ENCODE data around the gene POLR2C.

The POLR2C gene

GRCh38 chr16:57504491-57504890 lies 42.0 kb downstream of the POLR2C start:
- no peak for DNase-seq

GRCh38 chr16:57505169-57505568 lies 42.7 kb downstream of the POLR2C start:
- no peak for DNase-seq

- no peak for DNase-seq
Observed at GRCh38 chr16:57507136-57508034, 44.9 kb downstream of the POLR2C start.

- DNase-seq, result no peak
Observed at GRCh38 chr16:57508035-57508425, 45.6 kb downstream of the POLR2C start.

DNA sequence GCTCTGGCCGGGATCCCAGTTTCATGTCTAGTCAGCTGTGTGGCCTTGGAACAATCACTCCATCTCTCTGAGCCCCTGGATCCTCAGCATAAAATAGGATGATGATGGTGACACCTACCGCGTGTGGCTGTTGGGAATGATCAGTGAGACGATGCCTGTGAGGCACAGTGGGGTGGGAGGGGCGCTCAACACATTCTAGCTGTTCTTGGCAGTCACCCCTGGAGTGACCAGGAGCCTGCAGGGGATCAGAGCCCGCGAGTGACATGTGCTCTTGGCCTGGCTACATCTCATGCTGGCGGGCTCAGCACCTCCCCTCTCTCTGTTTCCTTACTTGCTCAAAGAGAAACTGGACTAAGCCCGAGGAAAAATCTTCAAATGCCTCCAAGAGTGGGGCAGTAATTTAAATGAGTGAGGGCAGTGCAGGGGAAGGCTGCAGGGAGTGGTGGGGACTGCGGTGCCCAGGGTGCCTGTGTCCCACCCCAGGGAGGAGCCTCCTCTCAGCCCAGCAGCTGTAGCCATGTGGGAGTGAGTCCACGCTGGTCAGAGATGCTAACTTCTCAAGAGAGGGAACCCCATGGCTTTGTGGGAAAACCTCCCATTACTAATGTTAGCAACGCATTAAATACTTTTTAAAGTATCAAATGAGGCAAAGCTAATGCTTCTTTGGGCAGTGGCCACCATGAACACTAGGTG lies 46.9 kb downstream of the POLR2C start:
- no peak for DNase-seq

- no peak for DNase-seq
Observed at GRCh38 chr16:57510016-57510871, 47.8 kb downstream of the POLR2C start.

DNA sequence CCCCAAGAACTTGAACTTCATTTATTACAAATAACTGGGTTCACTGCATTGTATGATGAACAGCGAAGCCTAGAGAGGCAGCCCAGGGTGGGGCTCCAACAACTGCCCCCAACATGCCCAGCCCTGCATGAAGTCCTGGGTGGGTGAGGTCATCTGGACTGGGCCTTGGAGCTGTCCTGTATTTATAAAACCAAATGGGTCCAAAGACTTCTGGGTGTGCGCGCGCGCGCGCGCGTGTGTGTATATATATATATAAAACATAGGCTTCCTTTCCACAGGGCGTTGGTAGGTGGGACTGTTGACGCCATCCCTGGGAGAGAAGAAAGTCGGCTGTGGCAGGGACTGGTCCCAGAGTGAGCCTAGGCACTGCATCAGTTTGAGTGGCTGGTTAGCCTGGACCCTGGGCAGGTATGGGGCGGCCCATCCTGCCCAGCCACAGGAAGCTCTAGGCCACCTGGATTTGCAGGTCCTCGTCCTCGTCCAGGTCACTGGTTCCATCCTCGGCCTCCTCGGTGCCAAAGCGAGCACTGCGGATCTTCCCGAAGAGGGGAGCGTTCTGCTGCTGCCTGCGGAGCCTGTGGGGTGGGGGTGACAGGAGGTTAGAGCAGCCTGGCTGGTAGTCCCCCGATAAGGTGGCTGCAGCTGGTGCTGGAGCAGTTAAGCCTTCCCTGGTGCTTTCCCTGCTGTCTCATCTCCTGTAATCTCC lies 50.0 kb downstream of the POLR2C start:
- no peak for DNase-seq

GRCh38 chr16:57513371-57514102 lies 51.1 kb downstream of the POLR2C start:
- DNase-seq, result no peak

DNA sequence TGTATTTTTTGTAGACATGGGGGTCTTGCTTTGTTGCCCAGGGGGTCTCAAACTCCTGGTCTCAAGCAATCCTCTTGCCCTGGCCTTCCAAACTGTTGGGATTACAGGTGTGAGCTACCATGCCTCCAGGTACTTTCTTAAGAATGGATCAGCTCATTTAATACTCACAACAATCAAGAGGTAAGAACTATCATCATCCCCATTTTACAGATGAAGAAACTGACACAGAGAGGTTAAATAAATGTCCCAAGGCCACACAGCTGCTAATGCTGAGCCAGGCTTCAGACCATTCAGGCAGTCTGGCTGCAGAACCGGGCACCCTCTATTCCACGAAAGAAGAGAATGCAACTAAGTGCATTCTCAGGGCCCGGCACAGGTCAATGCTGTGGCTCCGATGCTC lies 51.9 kb downstream of the POLR2C start:
- DNase-seq, result no peak

GRCh38 chr16:57514791-57515600 lies 52.5 kb downstream of the POLR2C start:
- DNase-seq, result no peak

DNA sequence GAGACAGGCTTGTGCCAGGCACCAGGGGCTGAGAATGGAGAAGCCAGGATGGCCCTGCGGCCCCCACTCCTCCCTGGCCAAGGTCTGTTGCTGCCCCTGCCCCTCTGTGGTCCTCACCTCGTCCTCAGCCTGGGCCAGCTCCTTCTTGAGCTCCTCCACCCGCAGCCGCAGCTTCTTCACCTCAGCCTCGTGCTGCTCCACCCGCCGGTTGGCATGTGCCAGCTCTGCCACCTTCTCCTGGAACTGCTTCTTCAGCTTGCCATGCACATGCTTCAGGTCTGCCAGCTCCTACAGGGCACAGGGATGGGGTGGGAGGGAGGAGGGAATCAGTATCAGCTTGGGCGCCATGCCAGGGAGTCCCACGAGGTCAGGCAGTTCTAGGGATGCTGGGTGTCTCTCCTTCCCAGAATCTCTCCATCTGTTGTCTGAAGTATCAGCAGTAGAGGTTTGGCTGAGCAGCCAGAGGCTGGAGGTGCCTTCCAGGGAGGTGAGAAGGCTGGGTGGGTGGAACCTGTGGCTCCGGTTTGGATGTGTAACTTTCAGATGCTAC lies 53.8 kb downstream of the POLR2C start:
- no peak for DNase-seq

DNA sequence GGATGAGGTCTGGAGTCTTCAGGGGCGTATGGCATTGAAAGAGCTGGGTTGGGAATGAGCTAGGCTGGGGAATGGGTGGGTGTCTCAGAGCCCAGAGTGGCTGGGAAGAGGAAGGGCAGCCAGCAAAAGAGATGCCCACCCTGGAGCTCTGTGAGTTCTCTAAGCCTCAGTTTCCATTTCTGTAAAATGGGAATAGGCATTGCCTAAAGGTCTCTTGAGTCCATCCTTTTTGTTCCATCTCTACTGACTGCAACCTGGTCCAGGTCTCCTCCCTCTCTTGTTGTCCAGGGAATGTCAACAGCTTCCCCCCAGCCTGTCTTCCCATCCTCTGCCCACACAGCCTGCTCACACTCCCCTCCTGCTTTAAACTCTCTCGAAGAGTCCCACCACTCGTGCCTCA lies 54.3 kb downstream of the POLR2C start:
- DNase-seq, result no peak

DNA sequence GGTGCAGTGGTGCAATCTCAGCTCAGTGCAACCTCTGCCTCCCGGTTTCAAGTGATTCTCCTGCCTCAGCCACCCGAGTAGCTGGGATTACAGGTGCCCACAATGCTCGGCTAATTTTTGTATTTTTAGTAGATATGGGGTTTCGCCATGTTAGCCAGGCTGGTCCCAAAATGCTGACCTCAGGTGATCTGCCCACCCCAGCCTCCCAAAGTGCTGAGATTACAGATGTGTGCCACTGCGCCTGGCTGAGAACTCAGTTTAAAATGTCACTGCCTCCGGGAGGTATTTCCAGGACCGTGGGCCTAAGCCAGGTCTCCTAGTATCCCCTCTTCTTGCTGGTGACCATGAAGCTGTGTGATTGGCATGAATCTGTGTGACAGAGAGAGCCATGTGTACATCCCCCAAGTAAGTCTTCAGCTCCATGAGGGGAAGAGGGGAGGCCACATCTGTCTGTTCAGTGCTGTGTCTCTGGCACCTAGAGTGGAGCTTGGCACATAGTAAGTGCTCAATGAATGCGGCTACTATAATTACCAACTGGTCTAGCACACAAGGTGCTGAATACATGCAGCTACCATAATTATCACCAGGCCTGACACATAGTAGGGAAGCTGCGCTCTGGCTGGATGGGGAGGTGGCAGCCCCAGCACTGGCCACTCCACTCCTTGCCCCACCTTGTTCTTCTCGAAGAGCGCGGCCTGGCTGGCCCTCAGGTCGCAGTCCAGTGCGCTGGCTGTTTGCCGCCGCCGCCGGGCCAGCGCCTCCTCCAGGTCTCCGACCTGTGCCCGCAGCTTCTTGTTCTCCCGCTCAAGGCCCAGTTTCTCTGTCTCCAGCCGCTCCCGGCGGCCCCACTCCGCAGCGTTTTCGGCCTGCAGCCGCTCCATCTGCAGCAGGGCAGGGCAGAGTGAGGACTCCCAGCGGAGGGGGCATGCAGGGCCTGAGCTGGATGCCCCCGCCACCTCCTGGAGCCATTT lies 55.2 kb downstream of the POLR2C start:
- DNase-seq, result no peak

- no peak for DNase-seq
Observed at GRCh38 chr16:57518520-57518919, 56.0 kb downstream of the POLR2C start.

DNA sequence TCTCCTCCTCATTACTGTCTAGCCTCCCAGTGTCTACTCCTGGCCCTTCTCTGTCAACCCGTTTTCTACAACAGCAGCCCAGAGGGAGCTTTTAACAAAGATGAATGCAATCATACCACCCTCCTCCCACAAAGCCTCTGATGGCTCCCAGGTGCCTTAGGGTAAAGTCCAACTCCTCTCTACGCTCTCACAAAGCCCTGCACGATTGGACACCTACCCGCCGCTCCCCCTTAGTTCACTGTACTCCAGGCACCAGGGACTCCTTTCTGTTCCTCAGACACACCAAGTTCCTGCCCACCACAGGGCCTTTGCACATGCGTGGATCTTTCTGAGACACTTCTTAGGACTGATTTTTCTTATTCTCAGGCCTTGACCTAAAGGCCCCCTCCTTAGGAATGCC lies 56.4 kb downstream of the POLR2C start:
- no peak for DNase-seq

GRCh38 chr16:57519796-57520360 lies 57.4 kb downstream of the POLR2C start:
- DNase-seq, result peak; percentile 8 to 71
